Tibial artery (tissue), 4 donors: Measurements from ENCODE around the gene TMEM208.

ENCODE experiments used
- DNase-seq, 2 donors: peaks; one replicate each; pipeline ENCODE4 v3.0.0-alpha.2; 2019
- H3K27ac ChIP-seq, 2 donors: fragments of 200-600 bp; sonication (generic) in 1 of 2; 1 replicate in 1 of 2; 2 replicates in 1 of 2; pipeline ENCODE4 v1.5.1; 2018 to 2019; ENCODE audit warnings: mild to moderate bottlenecking in 1 of 2
- H3K27me3 ChIP-seq, 2 donors: fragments of 200-600 bp; sonication (generic) in 1 of 2; one replicate each; pipeline versions ENCODE4 v1.5.1 to v1.6.0; 2016 to 2019
- H3K36me3 ChIP-seq, 3 donors: fragments of 200-600 bp; sonication (generic) in 2 of 3; one replicate each; pipeline ENCODE4 v1.5.1; 2016 to 2019; ENCODE audit warnings: mild to moderate bottlenecking in 2 of 3
- H3K4me1 ChIP-seq, 4 donors: fragments of 200-600 bp; sonication (generic) in 2 of 4; 1 replicate in 3 of 4; 2 replicates in 1 of 4; pipeline ENCODE4 v1.5.1; 2016 to 2019
- H3K4me3 ChIP-seq, 2 donors: fragments of 200-600 bp; sonication (generic) in 1 of 2; 1 replicate in 1 of 2; 2 replicates in 1 of 2; pipeline ENCODE4 v1.5.1; 2018 to 2019; ENCODE audit warnings: mild to moderate bottlenecking in 2 of 2
- H3K9me3 ChIP-seq, 3 donors: fragments of 200-600 bp; sonication (generic) in 1 of 3; one replicate each; pipeline ENCODE4 v1.5.1; 2016 to 2019
- CTCF ChIP-seq, 2 experiments: fragments of 200-600 bp in 1 of 2; fragments of 450-650 bp in 1 of 2; IDR thresholded peaks; one replicate each; pipeline ENCODE4 v1.5.1; 2017 to 2019; ENCODE audit warnings: antibody characterized with exemption in 2 of 2, mild to moderate bottlenecking in 1 of 2, moderate library complexity in 1 of 2
- intact Hi-C: fragments of 100-400 bp; cut with DNase I; formaldehyde crosslinking; loops from one replicate; pipeline ENCODE4 v1.15.0; 2023; ENCODE audit warnings: low total_unique reads

TMEM208 gene

GRCh38 chr16:67182288-67182687 is 44.6 kb upstream of the TMEM208 start:
- peaks cover 0 to 47% (median 41%) of the 10 kb centered on the region in 4 donors for H3K4me1 ChIP-seq
- H3K9me3 ChIP-seq = no peaks in the 10 kb centered on the region
- TF ChIP-seq CTCF (IDR thresholded peaks at IDR 0.05) = no peak
- H3K27ac ChIP-seq = no peak overlapping the region
- H3K27me3 ChIP-seq = no peaks in the 10 kb centered on the region
- intact Hi-C loops = loop anchor here (10.0 kb wide), 2 partner anchors 157 to 207 kb away; partner anchors contain the start of gene CBFB
- H3K36me3 ChIP-seq = no peaks in the 10 kb centered on the region
- DNase-seq = no peak
- no peak overlapping the region for H3K4me3 ChIP-seq

GRCh38 chr16:67183284-67183626 is 43.7 kb upstream of the TMEM208 start:
- TF ChIP-seq CTCF (IDR thresholded peaks at IDR 0.05) = no peak
- Histone ChIP-seq H3K27ac (peak overlapping the region; percentile 84 to 97), H3K4me3 (peak overlapping the region; percentile 66 to 90), H3K9me3 (no peaks in the 10 kb centered on the region), H3K36me3 (no peaks in the 10 kb centered on the region), H3K27me3 (no peaks in the 10 kb centered on the region), H3K4me1 (peaks cover 0 to 40% (median 33%) of the 10 kb centered on the region in 4 donors)
- intact Hi-C loops = loop anchor here (10.0 kb wide), 2 partner anchors 158 to 208 kb away; partner anchors contain the start of gene CBFB
- no peak for DNase-seq

- Histone ChIP-seq H3K27me3 (no peaks in the 10 kb centered on the region), H3K4me3 (peak within 1 kb of the TSS; percentile 66 to 90), H3K9me3 (no peaks in the 10 kb centered on the region), H3K27ac (peak within 1 kb of the TSS; percentile 84 to 97), H3K36me3 (no peaks in the 10 kb centered on the region), H3K4me1 (peaks cover 0 to 34% (median 27%) of the 10 kb centered on the region in 4 donors)
- no peak for TF ChIP-seq CTCF (IDR thresholded peaks at IDR 0.05)
- DNase-seq = peak; percentile 97
- intact Hi-C loops = loop anchor here (10.0 kb wide), 2 partner anchors 159 to 209 kb away; partner anchors contain the start of gene CBFB
These were observed 43.1 kb upstream of the TMEM208 start, which contains the start of gene MATCAP1 for GRCh38 chr16:67183627-67184452. MATCAP1 (minus strand) TSS chr16:67183963; CDS start chr16:67180610, 3,353 bp downstream.

- DNase-seq = no peak
- no peak for TF ChIP-seq CTCF (IDR thresholded peaks at IDR 0.05)
- Histone ChIP-seq H3K4me1 (peaks cover 0 to 33% (median 26%) of the 10 kb centered on the region in 4 donors), H3K36me3 (no peaks in the 10 kb centered on the region), H3K9me3 (no peaks in the 10 kb centered on the region), H3K27me3 (no peaks in the 10 kb centered on the region), H3K27ac (peak overlapping the region; percentile 84 to 97), H3K4me3 (peak overlapping the region; percentile 66 to 90)
- intact Hi-C loops = loop anchor here (10.0 kb wide), 2 partner anchors 160 to 210 kb away; partner anchors contain the start of gene CBFB
These were observed 42.4 kb upstream of the TMEM208 start for GRCh38 chr16:67184453-67184994.

- peak; percentile 83 to 89 for TF ChIP-seq CTCF (IDR thresholded peaks at IDR 0.05)
- H3K36me3 ChIP-seq = no peaks in the 10 kb centered on the region
- H3K27ac ChIP-seq = peak overlapping the region in 1 of 2 donors; percentile 84
- H3K9me3 ChIP-seq = no peaks in the 10 kb centered on the region
- DNase-seq = peak; percentile 93 to 96
- H3K27me3 ChIP-seq = no peaks in the 10 kb centered on the region
- peak overlapping the region; percentile 2 to 90 for H3K4me3 ChIP-seq
- H3K4me1 ChIP-seq = peaks cover 0 to 33% (median 26%) of the 10 kb centered on the region in 4 donors
- intact Hi-C loops = loop anchor here (10.0 kb wide), 2 partner anchors 160 to 210 kb away; partner anchors contain the start of gene CBFB
These were observed 41.8 kb upstream of the TMEM208 start for GRCh38 chr16:67184995-67185650.
